GM23248 (cell line): ENCODE results near the gene CCNE1. TPM values are rescaled to one million over a fixed set of nuclear protein-coding genes. Genes with fewer than 3 reads are reported as not detected.

Experiments used
- DNase-seq: peaks from one replicate; pipeline ENCODE4 v3.0.0-alpha.2; 2015
- H2AFZ ChIP-seq: fragments of 200-600 bp; sonication (generic); 2 replicates; pipeline ENCODE4 v1.6.1; 2016; ENCODE audit warnings: antibody characterized with exemption
- H3F3A ChIP-seq: fragments of 200-600 bp; sonication (generic); 2 replicates; pipeline ENCODE4 v1.6.1; 2016; ENCODE audit warnings: mild to moderate bottlenecking, antibody characterized with exemption, mixed run types; ENCODE audit not compliant: insufficient read depth
- H3K27ac ChIP-seq: fragments of 200-600 bp; sonication (generic); 2 replicates; pipeline ENCODE4 v1.5.1; 2016; ENCODE audit warnings: mild to moderate bottlenecking
- H3K27me3 ChIP-seq: fragments of 200-600 bp; sonication (generic); replicated peaks from 2 replicates; pipeline ENCODE4 v1.6.1; 2016; ENCODE audit warnings: mild to moderate bottlenecking; ENCODE audit not compliant: insufficient read depth
- H3K36me3 ChIP-seq: fragments of 200-600 bp; sonication (generic); 2 replicates; pipeline ENCODE4 v1.6.1; 2016; ENCODE audit warnings: low read depth, mild to moderate bottlenecking
- H3K4me1 ChIP-seq: fragments of 200-600 bp; sonication (generic); 2 replicates; pipeline ENCODE4 v1.6.1; 2016; ENCODE audit warnings: mild to moderate bottlenecking; ENCODE audit not compliant: insufficient read depth
- H3K4me2 ChIP-seq: fragments of 200-600 bp; sonication (generic); one replicate; pipeline ENCODE4 v1.6.1; 2016; ENCODE audit warnings: mild to moderate bottlenecking; ENCODE audit not compliant: unreplicated experiment
- H3K4me3 ChIP-seq: fragments of 200-600 bp; sonication (generic); 2 replicates; pipeline ENCODE4 v1.5.1; 2016; ENCODE audit warnings: mild to moderate bottlenecking
- H3K79me2 ChIP-seq: fragments of 200-600 bp; sonication (generic); 2 replicates; pipeline ENCODE4 v1.6.1; 2016; ENCODE audit warnings: mild to moderate bottlenecking; ENCODE audit not compliant: insufficient read depth
- H3K9ac ChIP-seq: fragments of 200-600 bp; sonication (generic); 2 replicates; pipeline ENCODE4 v1.6.1; 2016; ENCODE audit warnings: mild to moderate bottlenecking
- H3K9me2 ChIP-seq: fragments of 200-600 bp; sonication (generic); 2 replicates; pipeline ENCODE4 v1.6.1; 2016; ENCODE audit warnings: mixed run types, mild to moderate bottlenecking, moderate library complexity; ENCODE audit not compliant: insufficient read depth
- H3K9me3 ChIP-seq: fragments of 200-600 bp; sonication (generic); one replicate; pipeline ENCODE4 v1.6.1; 2017; ENCODE audit warnings: low read depth
- H4K20me1 ChIP-seq: fragments of 200-600 bp; sonication (generic); 2 replicates; pipeline ENCODE4 v1.6.0; 2016; ENCODE audit not compliant: insufficient read depth
- EZH2 ChIP-seq: fragments of 200-600 bp; sonication (generic); IDR thresholded peaks from 2 replicates; pipeline ENCODE4 v1.6.1; 2018; ENCODE audit warnings: antibody characterized with exemption, mild to moderate bottlenecking; ENCODE audit not compliant: insufficient read depth, poor library complexity, severe bottlenecking
- EZH2phosphoT487 ChIP-seq: fragments of 200-600 bp; sonication (generic); IDR thresholded peaks from 2 replicates; pipeline ENCODE4 v1.6.1; 2018; ENCODE audit warnings: antibody characterized with exemption, moderate library complexity, mild to moderate bottlenecking, low read depth; ENCODE audit not compliant: insufficient read depth
- WGBS, 2 experiments: methylation state at CpG; one replicate each; pipeline ENCODE4 v1.1.6; 2015 to 2017; ENCODE audit warnings: low lambda C conversion rate in 2 of 2, low coverage in 1 of 2; ENCODE audit errors: missing lambda C conversion rate in 2 of 2; 5-methylcytosine and 5-hydroxymethylcytosine counted together
- in situ Hi-C: fragments of 300-500 bp; cut with MboI; formaldehyde crosslinking; loops from 2 replicates; pipeline ENCODE4 v1.15.0; 2020
- polyA plus RNA-seq: library from polyadenylated mRNA; unstranded; fragments of >200 nt; fragmentation: Nextera tagmentation; extraction: Ambion mirVana; gene quantifications from 2 replicates; pipeline ENCODE4 v1.2.1, GENCODE V29; 2016
- total RNA-seq: library from RNA; depleted of rRNA; stranded (reverse); fragments of >200 nt; shearing (Covaris generic); gene quantifications from 2 replicates; pipeline ENCODE4 v1.2.3, GENCODE V29; 2014

CCNE1 gene
- total and polyA plus RNA-seq, 2 experiments from 2014 or later, result 5.1 to 6.5 TPM

DNA sequence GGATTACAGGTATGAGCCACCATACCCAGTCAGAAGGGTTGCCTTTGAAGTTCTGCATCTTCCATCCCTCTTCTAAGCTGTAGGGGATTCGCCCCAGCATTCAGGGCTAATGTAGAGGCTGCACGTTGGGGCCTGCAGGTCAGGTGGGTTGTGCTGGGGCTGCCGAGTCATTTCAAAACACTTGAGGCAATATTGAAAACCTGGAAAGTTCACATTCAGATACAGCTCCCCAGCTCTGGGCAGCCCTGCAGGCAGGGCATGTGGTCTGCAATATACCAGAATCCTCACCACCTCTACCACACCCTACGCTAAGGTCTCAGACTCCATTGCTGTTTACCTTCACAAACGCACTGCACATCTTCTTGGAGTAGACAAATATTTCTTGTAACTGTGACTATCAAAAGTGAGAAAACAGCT lies 24.6 kb downstream of the CCNE1 start:
- DNase-seq, result no peak
- Histone ChIP-seq H3K27me3 (peaks cover 15% of the 10 kb centered on the region), H4K20me1 (no peaks in the 10 kb centered on the region), H3K36me3 (no peaks in the 10 kb centered on the region), H3F3A (no peaks in the 10 kb centered on the region), H3K4me2 (no peak overlapping the region), H3K4me1 (no peaks in the 10 kb centered on the region), H2AFZ (no peak overlapping the region), H3K4me3 (no peak overlapping the region), H3K9me2 (no peaks in the 10 kb centered on the region), H3K9me3 (no peaks in the 10 kb centered on the region), H3K27ac (no peak overlapping the region), H3K9ac (no peak overlapping the region), H3K79me2 (no peaks in the 10 kb centered on the region)
- TF ChIP-seq EZH2 (no peak), EZH2phosphoT487 (no peak)
- in situ Hi-C loops, result no loop called here
- WGBS, 2 experiments, result 54 to 56% methylated on average over 5 of the region's 5 CpGs

DNA sequence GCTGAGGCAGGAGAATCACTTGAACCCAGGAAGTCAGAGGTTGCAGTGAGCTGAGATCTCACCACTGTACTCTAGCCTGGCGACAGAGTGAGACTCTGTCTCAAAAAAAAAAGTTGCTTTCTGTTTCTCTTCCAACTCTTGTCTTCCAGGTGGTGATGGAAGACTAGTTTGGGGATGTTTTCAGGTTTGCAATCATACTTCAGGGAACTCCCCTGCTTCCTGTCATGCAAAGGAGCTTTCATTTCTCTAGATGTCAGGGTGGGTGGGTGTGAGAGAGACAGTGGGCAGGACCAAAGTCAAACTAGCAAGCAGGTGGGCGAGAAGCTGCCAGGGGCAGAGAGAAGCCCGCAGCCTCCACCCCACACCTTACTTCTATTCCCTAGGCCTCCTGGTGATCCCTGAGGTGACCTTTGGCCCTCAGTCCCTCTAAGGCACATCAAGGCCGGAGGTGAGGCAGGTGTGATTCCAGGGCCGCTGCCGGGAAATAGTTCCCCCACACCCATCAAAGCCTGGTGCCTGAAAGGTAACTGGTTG lies 25.7 kb downstream of the CCNE1 start:
- no peak for DNase-seq
- no peak overlapping the region for H2AFZ ChIP-seq
- WGBS, 2 experiments, result 43 to 50% methylated on average over 6 of the region's 6 CpGs

DNA sequence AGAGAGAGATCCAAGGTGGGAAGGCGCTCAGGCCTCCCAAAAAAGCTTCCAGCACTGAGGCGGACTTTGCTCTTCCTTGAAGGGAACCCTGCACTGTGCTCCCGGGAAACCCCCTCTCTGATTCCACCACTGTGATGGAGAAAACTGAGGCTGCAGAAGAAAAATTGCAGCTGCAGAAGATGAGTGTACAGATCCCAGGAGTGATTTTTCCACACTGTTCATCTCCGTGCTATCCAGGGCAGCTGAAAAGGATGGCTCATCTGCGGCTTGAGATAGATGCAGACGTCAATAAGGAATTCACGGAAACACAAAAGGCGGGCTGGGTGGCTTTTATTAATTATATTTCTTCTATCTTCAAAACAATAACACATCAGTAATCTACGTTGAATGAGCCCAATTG lies 26.2 kb downstream of the CCNE1 start:
- no peak for DNase-seq
- no peaks in the 10 kb centered on the region for H3K9me3 ChIP-seq
- no peak overlapping the region for H3K4me3 ChIP-seq
- no peak overlapping the region for H2AFZ ChIP-seq
- no peak for TF ChIP-seq EZH2phosphoT487
- no peak for TF ChIP-seq EZH2
- H3K27me3 ChIP-seq, result peaks cover 15% of the 10 kb centered on the region
- no peaks in the 10 kb centered on the region for H3F3A ChIP-seq
- H3K79me2 ChIP-seq, result no peaks in the 10 kb centered on the region
- no peaks in the 10 kb centered on the region for H3K36me3 ChIP-seq
- no peaks in the 10 kb centered on the region for H3K9me2 ChIP-seq
- H3K27ac ChIP-seq, result no peak overlapping the region
- H3K4me2 ChIP-seq, result no peak overlapping the region
- in situ Hi-C loops, result no loop called here
- no peaks in the 10 kb centered on the region for H4K20me1 ChIP-seq
- WGBS, 2 experiments, result 58 to 59% methylated on average over 9 of the region's 9 CpGs
- H3K9ac ChIP-seq, result no peak overlapping the region
- peaks cover 2% of the 10 kb centered on the region; the same call in 1 of the 2 replicates for H3K4me1 ChIP-seq

More for the DNA sequence above, 25.7 kb downstream of the CCNE1 start:
- in situ Hi-C loops, result no loop called here
- no peaks in the 10 kb centered on the region for H3K79me2 ChIP-seq
- H3K36me3 ChIP-seq, result no peaks in the 10 kb centered on the region
- no peak for TF ChIP-seq EZH2phosphoT487
- TF ChIP-seq EZH2, result no peak
- H3F3A ChIP-seq, result no peaks in the 10 kb centered on the region
- H3K4me2 ChIP-seq, result no peak overlapping the region
- H3K9me2 ChIP-seq, result no peaks in the 10 kb centered on the region
- no peaks in the 10 kb centered on the region for H3K4me1 ChIP-seq
- H3K27ac ChIP-seq, result no peak overlapping the region
- H3K27me3 ChIP-seq, result peaks cover 15% of the 10 kb centered on the region
- H4K20me1 ChIP-seq, result no peaks in the 10 kb centered on the region
- H3K9ac ChIP-seq, result no peak overlapping the region
- H3K9me3 ChIP-seq, result no peaks in the 10 kb centered on the region
- no peak overlapping the region for H3K4me3 ChIP-seq

DNA sequence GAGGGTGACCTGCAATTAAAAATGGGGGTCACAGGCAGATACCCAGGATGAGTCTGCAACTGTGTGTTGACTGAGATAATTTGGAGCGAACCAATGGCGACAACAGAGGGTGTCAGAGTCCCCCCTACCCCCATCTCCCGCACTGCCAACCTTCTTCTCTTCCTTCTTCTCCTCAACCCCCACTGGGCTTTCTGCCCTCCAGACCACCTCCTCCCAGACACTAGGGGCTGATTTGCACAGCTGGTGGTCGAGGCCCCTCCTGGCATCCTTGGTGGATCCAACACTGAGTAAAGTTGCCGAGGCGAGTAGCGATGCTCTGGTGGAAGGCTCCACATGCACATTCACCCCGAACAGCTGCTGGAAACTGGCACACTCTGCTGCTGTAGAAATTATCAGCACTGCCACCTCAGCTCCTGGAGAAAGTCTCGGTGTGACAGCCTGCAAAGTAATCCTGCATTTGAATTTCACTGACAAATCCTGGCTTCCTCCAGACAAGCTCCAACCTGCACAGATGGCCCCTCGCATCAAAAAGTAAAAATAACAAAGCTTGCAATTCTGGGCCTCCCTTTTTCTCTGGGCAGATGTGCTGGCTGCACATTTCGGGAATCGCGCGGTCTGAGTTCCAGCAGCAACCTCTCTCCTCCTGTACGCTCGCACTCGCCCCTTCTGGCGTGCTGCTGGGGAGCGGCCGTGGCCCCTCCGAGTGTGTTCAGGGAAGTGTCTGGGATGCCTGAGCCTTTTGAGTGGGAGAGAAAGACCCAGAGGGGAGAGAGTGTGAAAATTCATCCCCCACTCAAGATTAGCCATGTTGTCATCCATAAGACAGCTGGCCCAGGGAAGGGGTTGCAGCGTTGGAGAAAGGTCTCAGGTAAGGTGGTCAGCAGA lies 28.5 kb downstream of the CCNE1 start:
- Histone ChIP-seq H3K27ac (no peak overlapping the region), H3K4me3 (no peak overlapping the region), H3K9ac (no peak overlapping the region), H3K4me1 (peaks cover 9% of the 10 kb centered on the region; the same call in 1 of the 2 replicates), H3K9me2 (no peaks in the 10 kb centered on the region), H3K9me3 (no peaks in the 10 kb centered on the region), H4K20me1 (no peaks in the 10 kb centered on the region), H3K36me3 (no peaks in the 10 kb centered on the region), H3F3A (no peaks in the 10 kb centered on the region), H2AFZ (no peak overlapping the region), H3K79me2 (no peaks in the 10 kb centered on the region), H3K4me2 (no peak overlapping the region), H3K27me3 (peaks cover 15% of the 10 kb centered on the region)
- 54 to 56% methylated on average over 22 of the region's 22 CpGs for WGBS, 2 experiments
- in situ Hi-C loops, result no loop called here
- TF ChIP-seq EZH2phosphoT487, result no peak
- no peak for TF ChIP-seq EZH2
- no peak for DNase-seq
